OCI-LY7 (cell line): Measurements from ENCODE around the gene THUMPD3. TPM values are rescaled to one million over a fixed set of nuclear protein-coding genes. Genes with fewer than 3 reads are reported as not detected.

Experiments
- BruUV-seq: library from RNA; stranded (reverse); fragments of 400-500 nt; replicated peaks from 2 replicates; lab custom pipeline; 2021; lab: Mats Ljungman, UMichigan
- CTCF ChIA-PET: fragments of 300-600 bp; sonication (Branson Sonifier 250); formaldehyde crosslinking; loops from one replicate; lab custom pipeline; 2022; ENCODE audit warnings: antibody characterized with exemption; ENCODE audit not compliant: unreplicated experiment; lab: Charles Lee
- POLR2A ChIA-PET: fragments of 300-600 bp; sonication (Branson Sonifier 250); formaldehyde crosslinking; loops from one replicate; lab custom pipeline; 2022; ENCODE audit warnings: antibody characterized with exemption; lab: Charles Lee
- DNase-seq: peaks from one replicate; pipeline ENCODE4 v3.0.0-alpha.2; 2015; ENCODE audit warnings: low spot score
- H2AFZ ChIP-seq: fragments of 200-600 bp; sonication (generic), shearing (Covaris generic); 2 replicates; pipeline ENCODE4 v1.6.1; 2014; ENCODE audit warnings: mild to moderate bottlenecking, antibody characterized with exemption, low read length, moderate library complexity
- H3K27ac ChIP-seq: fragments of 200-600 bp; sonication (generic); 2 replicates; pipeline ENCODE4 v1.5.1; 2014; ENCODE audit warnings: mixed run types, low read depth, mild to moderate bottlenecking, moderate library complexity, low read length, inconsistent platforms; ENCODE audit not compliant: poor library complexity, severe bottlenecking
- H3K36me3 ChIP-seq: fragments of 200-600 bp; sonication (generic); 2 replicates; pipeline ENCODE4 v1.6.1; 2014; ENCODE audit warnings: mild to moderate bottlenecking, antibody characterized with exemption, low read length, moderate library complexity, mixed read lengths; ENCODE audit not compliant: insufficient read depth
- H3K4me1 ChIP-seq: fragments of 200-600 bp; sonication (generic); 2 replicates; pipeline ENCODE4 v1.5.1; 2014; ENCODE audit warnings: mild to moderate bottlenecking, low read length; ENCODE audit not compliant: insufficient read depth, poor library complexity, severe bottlenecking
- H3K4me2 ChIP-seq: fragments of 200-600 bp; sonication (generic); 2 replicates; pipeline ENCODE4 v1.6.1; 2014; ENCODE audit warnings: mild to moderate bottlenecking, low read length
- H3K4me3 ChIP-seq: fragments of 200-600 bp; sonication (generic); 2 replicates; pipeline ENCODE4 v1.5.1; 2014; ENCODE audit warnings: mild to moderate bottlenecking, low read depth, low read length; ENCODE audit not compliant: poor library complexity, severe bottlenecking
- H3K79me2 ChIP-seq: fragments of 200-600 bp; sonication (generic); 2 replicates; pipeline ENCODE4 v1.6.1; 2016; ENCODE audit warnings: low read depth, mild to moderate bottlenecking, low read length, moderate library complexity, mixed read lengths; ENCODE audit not compliant: insufficient read depth
- H3K9me2 ChIP-seq: fragments of 200-600 bp; sonication (generic); 2 replicates; pipeline ENCODE4 v1.6.1; 2016; ENCODE audit warnings: mild to moderate bottlenecking, low read length, mixed read lengths; ENCODE audit not compliant: insufficient read depth
- H3K9me3 ChIP-seq: fragments of 200-600 bp; sonication (generic); 2 replicates; pipeline ENCODE4 v1.6.1; 2014; ENCODE audit warnings: mild to moderate bottlenecking, mixed run types, low read length, mixed read lengths
- H4K20me1 ChIP-seq: fragments of 200-600 bp; sonication (generic); 2 replicates; pipeline ENCODE4 v1.6.1; 2014; ENCODE audit warnings: mild to moderate bottlenecking, antibody characterized with exemption, low read length, moderate library complexity, mixed read lengths; ENCODE audit not compliant: insufficient read depth
- CTCF ChIP-seq: fragments of 200-600 bp; sonication (generic); conservative IDR thresholded peaks from 2 replicates; pipeline ENCODE4 v1.5.1; 2014; ENCODE audit warnings: mild to moderate bottlenecking, antibody characterized with exemption, low read length, moderate library complexity, mixed read lengths
- EZH2phosphoT487 ChIP-seq: fragments of 200-600 bp; sonication (generic); IDR thresholded peaks from 2 replicates; pipeline ENCODE4 v1.6.1; 2018; ENCODE audit warnings: low read depth, borderline replicate concordance, mild to moderate bottlenecking, mixed run types, antibody characterized with exemption, low read length, moderate library complexity, mixed read lengths
- intact Hi-C: fragments of 100-400 bp; cut with micrococcal nuclease; formaldehyde crosslinking; loops from one replicate; pipeline ENCODE4 v1.10.0; 2022; ENCODE audit not compliant: unreplicated experiment
- total RNA-seq, 2 experiments: library from RNA; depleted of rRNA in 1 of 2; stranded (reverse); fragments of >200 nt in 1 of 2; shearing (Covaris generic) in 1 of 2; gene quantifications; 2 replicates each; pipeline ENCODE4 v1.2.3, GENCODE V29; 2014 to 2022

THUMPD3 gene
- total RNA-seq, 2 experiments from 2014 or later = 12.4 to 58.8 TPM

GRCh38 chr3:9398700-9399336, 36.0 kb downstream of the THUMPD3 start:
- intact Hi-C loops = loop anchor here (5.0 kb wide), 2 partner anchors 333 to 533 kb away; partner anchors contain the start of genes BRPF1 and CRELD1
- DNase-seq = peak; percentile 44
- ChIA-PET CTCF (no interaction called here), POLR2A (interaction anchor here (0.8 to 7.5 kb wide), 7 partner anchors 10 to 44 kb away, joined by 3 to 64 read pairs (median 6); partner anchors contain the start of gene THUMPD3)
- Histone ChIP-seq H3K4me3 (peak overlapping the region; percentile 96), H3K79me2 (peaks cover 86% of the 10 kb centered on the region), H3K27ac (peak overlapping the region; percentile 81), H3K36me3 (peaks cover 47% of the 10 kb centered on the region), H3K9me2 (no peaks in the 10 kb centered on the region), H3K4me1 (peaks cover 60% of the 10 kb centered on the region), H3K9me3 (no peaks in the 10 kb centered on the region), H3K4me2 (peak overlapping the region; percentile 71), H4K20me1 (peaks cover 75% of the 10 kb centered on the region), H2AFZ (no peak overlapping the region)
- BruUV-seq = TSS peak; percentile 50
- TF ChIP-seq CTCF = no peak
- no peak for TF ChIP-seq EZH2phosphoT487

- Histone ChIP-seq H4K20me1 (peaks cover 73% of the 10 kb centered on the region), H3K4me1 (peaks cover 61% of the 10 kb centered on the region), H3K4me2 (peak overlapping the region; percentile 71), H3K27ac (peak overlapping the region; percentile 81), H2AFZ (no peak overlapping the region), H3K79me2 (peaks cover 86% of the 10 kb centered on the region), H3K4me3 (peak overlapping the region; percentile 96), H3K36me3 (peaks cover 42% of the 10 kb centered on the region), H3K9me2 (no peaks in the 10 kb centered on the region), H3K9me3 (no peaks in the 10 kb centered on the region)
- ChIA-PET POLR2A (interaction anchor here (0.6 to 7.5 kb wide), 10 partner anchors 9 to 47 kb away, joined by 3 to 64 read pairs (median 3); partner anchors contain the start of gene THUMPD3), CTCF (no interaction called here)
- TF ChIP-seq EZH2phosphoT487 = no peak
- no peak for TF ChIP-seq CTCF
- BruUV-seq = no TSS peak
- intact Hi-C loops = loop anchor here (5.0 kb wide), 2 partner anchors 333 to 533 kb away; partner anchors contain the start of genes BRPF1 and CRELD1
- no peak for DNase-seq
Measured at GRCh38 chr3:9399337-9399703, 36.5 kb downstream of the THUMPD3 start.

DNA sequence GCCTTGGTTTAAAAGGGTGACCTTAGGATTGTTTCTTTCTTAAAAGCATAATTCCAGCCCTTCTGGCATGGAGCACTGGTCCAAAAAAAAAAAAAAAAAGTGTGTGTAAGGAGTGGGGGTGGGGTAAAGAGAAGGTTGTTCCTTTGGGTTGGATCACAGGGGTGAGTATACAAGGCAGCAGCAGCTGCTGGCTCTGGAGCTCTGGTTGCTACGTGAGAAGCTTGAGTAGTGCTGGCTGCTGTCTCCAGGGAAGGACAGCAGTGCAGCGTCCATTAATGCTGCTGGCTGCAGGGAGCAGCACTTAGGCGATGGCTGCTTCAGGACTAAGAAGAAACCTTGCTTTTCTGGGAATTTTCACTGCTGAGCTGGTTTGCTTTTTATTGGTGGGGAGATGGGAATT, 36.9 kb downstream of the THUMPD3 start:
- Histone ChIP-seq H3K9me2 (no peaks in the 10 kb centered on the region), H3K79me2 (peaks cover 86% of the 10 kb centered on the region), H3K4me1 (peaks cover 61% of the 10 kb centered on the region), H2AFZ (no peak overlapping the region), H4K20me1 (peaks cover 73% of the 10 kb centered on the region), H3K36me3 (peaks cover 38% of the 10 kb centered on the region), H3K27ac (no peak overlapping the region), H3K4me2 (peak overlapping the region; percentile 71), H3K4me3 (peak overlapping the region; percentile 96), H3K9me3 (no peaks in the 10 kb centered on the region)
- intact Hi-C loops = loop anchor here (5.0 kb wide), 2 partner anchors 333 to 533 kb away; partner anchors contain the start of genes BRPF1 and CRELD1
- BruUV-seq = no TSS peak
- TF ChIP-seq CTCF (no peak), EZH2phosphoT487 (no peak)
- ChIA-PET CTCF (no interaction called here), POLR2A (interaction anchor here (0.6 to 7.5 kb wide), 9 partner anchors 9 to 46 kb away, joined by 3 to 64 read pairs (median 3); partner anchors contain the start of gene THUMPD3)
- DNase-seq = peak; percentile 45
